GM18507 (cell line): ENCODE data around the gene ZNF366.

ENCODE experiments used
- DNase-seq: peaks from one replicate; pipeline ENCODE4 v3.0.0; 2011; ENCODE audit warnings: low read depth; ENCODE audit not compliant: insufficient read length; ENCODE audit errors: extremely low spot score
- FAIRE-seq: peaks from 2 replicates; lab custom pipeline; 2011; peaks lifted over from hg19 to GRCh38; lab: Jason Lieb, UNC

The ZNF366 gene

DNA sequence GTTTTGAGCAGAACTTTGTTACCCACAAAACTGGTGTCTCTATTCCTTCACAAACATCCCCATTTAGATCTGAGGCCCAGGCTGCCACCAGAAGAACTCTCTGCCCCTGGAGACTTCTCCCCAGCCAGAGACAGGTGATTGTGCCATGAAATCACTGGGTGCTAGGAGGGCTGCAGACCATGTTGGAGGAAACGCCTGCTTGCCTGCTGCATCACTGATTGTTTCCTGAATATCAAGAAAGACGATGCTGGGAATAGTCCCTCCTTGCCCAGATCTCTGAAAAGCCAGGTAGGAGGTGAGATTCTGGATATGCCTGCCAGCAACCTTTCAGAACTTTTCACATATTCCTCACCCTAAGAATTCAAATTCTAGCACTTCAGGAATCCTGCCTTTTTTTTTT lies 8.1 kb downstream of the ZNF366 start:
- FAIRE-seq (no peak), DNase-seq (no peak)

DNA sequence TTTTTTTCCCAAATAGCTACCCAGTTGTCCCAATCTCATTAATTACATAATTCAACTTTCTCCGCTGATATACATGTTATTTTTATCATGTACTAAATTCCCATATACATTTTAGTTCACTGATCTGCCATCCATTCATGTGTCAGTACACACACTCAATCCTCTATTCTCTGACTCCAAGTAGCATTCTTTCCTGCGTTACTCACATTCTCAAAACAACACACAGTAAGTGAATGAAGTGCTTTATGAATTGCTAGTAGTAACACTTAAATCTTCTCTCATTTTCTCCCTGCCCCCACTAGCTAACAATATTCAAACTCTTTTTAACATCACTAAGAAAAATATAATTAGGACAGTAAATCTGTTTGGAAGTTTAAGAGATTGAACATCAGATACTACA lies 8.9 kb downstream of the ZNF366 start:
- FAIRE-seq (no peak), DNase-seq (no peak)

DNA sequence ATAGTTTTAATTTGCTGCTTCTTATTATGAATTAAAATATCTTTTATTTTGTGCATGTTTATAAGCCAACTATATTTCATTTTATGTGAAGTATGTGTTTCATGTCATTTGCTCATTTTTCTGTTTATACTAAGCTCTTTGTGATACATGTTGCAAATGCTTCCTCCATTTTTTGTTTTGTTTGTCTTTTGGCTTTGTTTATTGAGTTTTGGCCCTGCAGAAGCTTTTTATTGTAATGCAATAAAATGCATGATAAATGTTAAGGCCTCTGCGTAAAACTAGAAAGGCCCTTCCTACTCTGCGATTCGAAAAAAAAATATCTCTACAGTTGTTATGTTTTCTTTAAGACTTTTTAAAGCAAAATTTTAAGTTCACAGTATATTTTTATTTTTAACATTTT lies 9.4 kb downstream of the ZNF366 start:
- no peak for FAIRE-seq

DNA sequence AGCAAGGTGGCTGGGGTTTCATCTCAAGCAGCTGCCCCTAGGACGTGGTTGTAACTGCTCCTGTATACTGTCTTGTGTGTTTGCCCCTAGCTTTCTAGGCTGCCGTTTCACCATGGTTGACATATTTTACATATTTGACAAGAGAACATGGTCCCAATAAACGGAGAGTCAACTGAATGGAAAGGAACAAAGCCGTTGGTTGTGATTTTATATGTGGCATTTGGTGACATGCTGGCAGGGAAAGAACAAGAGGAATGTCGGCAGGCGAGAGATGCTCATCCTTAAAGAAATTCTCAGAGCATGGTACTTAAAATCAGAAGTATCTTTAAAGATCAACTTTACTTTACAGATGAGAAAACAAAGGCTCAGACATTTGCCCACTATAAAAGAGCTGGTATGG lies 11.8 kb downstream of the ZNF366 start:
- DNase-seq (no peak), FAIRE-seq (no peak)

More for the DNA sequence above, 9.4 kb downstream of the ZNF366 start:
- no peak for DNase-seq

DNA sequence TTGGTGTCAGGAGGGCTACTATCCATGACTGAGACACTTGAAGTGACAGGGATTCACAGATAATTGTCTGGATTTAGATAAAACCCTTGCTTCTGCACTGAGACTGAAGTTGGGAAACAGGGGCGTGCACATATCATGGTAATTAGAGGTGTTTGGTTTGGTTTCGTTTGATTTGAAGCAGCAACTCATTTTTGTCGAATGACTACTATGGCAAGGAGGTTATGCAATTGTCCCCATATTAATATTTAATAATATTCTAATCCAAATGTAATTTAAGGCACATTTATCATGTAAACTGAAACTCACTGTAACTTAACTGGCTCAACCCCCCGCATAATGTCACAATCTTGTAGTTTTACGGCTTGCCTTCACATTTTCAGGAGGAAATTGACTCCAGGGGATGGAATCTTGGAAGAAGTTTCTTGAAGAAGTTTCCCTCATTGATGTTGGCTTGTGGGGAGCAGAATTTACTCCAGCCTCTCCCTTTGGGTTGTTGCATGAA lies 12.5 kb downstream of the ZNF366 start:
- no peak for DNase-seq
- no peak for FAIRE-seq

DNA sequence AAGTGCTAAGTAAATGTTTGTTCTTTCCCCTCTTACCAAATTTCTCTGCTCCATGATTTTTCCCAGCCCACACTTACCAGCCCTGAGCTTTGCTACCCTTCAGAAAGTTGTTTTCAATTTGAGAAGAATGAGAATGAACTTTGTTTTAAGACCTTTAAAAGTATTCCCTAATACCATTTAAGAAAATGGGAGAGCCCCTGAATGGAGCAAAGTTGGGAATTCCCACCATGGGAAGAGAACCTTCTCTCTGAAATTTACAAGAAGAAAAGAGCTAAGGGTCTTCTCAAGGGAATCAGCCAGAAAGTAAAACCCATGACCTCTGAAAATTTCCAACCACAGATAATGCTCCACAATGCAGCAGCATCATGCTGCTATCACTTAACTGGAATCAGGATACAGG lies 17.7 kb downstream of the ZNF366 start:
- no peak for FAIRE-seq
- DNase-seq, result no peak

DNA sequence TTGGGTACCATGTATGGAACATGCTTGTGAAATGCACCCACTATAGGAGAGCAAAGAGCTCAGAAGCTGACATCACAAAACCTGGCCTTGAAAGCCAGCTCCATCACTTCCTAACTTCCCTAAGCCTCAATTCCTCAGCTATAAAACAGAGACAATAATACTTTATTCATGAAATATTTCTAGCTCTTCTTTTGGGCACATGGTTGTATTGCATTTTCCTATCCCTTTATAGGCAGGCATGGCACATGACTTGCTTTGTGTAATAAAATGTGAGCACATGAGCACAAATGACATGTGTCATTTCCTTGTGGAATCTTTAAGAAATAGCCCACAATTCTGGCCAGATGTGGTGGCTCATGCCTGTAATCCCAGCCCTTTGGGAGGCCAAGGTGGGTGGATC lies 18.5 kb downstream of the ZNF366 start:
- FAIRE-seq, result no peak
- no peak for DNase-seq

DNA sequence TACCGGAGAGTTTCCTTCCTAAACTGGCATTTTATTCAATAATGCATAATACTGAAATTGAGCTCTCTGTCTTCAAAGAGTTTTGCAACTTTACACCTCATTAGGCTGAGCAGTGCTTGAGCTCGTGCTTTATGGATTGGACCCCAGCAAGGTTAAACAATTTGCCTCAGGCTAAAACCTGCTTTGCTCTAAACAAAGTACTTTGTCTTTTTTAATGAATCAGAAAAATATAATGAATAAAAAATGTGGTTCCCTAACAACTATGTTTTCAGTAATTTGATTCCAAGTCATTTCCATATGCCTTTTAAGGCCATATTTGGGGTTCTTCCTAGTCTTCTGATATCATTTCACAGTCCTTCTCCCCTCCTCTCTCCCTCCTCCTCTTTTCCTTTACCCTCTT lies 20.0 kb downstream of the ZNF366 start:
- no peak for FAIRE-seq
- DNase-seq, result no peak

DNA sequence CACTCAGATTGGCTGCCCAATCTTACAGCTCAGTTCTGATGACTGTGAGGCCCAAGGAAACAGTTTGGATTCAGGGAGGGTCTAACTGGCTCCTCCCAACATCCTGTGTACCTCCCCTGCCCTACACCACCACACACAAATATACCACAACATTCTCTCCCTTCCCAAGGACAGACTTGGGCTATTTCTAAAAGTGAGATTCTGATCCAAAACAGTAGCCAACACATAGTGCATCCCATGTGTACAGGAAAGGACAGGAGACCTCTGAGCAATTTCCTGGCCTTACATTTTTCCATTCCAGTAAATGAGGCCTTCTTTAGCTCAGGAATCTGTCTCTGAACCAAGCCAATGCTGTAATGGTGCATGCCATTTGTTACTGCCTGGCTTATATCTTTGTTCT lies 20.8 kb downstream of the ZNF366 start:
- FAIRE-seq (no peak), DNase-seq (no peak)

DNA sequence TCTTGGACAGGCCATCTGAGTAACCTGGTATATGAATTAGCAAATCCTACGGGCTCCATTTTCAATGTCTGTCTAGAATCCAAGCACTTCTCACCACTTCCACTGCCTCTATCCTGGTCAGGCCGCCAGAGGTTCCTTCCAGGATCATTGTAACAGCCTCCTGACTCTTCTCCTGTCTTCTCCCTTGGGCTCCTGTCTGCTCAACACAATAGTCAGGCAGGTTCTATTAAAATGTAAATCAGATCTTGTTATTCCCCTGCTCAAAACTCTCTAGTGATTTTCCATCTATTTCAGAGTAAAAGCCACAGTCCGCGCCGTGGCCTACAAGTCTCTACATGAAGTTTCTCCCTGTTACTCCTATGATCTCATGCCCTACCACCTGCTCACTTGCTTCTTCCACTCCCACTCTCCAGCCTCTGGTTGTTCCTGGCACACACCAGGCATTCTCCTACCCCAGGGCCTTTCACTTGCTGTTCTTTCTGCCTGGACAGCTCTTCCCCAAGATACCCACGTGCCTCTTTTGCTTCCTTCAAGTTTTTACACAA lies 21.7 kb downstream of the ZNF366 start:
- FAIRE-seq (no peak), DNase-seq (no peak)

DNA sequence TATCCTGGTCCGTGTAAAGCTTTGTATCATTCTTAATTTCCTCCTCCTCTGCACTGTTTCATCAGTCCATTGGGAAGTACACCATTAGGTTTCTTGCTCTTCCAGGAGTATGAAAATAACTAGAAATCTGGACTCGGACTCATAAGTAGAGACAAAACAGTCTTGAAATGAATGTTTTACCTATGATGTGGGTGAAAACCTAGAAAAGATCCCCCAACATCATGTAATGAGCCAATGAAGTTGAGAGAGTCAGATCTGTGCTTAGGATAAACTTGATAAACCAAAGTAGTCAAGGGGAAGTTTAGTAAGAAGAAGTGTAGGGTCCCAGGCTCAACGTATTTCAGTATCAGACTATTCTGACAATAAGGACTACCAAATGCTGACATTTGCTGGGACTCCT lies 25.2 kb downstream of the ZNF366 start:
- FAIRE-seq, result no peak
- DNase-seq, result no peak

DNA sequence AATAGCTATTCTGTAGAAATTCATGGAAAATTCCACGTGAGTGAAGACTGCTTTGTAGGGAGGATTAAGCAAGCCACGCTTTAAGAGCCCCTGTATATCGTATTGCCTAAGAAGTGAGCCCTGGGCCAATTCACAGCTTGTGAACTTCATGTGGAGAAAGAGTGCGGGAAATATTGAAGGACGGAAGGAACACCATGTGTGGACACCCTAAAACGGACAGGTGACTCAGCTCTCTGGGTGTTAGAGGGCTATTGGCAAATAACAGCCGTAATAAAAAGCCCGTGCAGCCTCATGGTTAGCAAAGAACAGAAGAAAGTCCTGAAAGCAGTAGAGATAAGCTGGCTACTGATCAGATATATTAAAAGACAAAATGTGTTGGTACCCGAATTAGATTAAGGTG lies 26.4 kb downstream of the ZNF366 start:
- no peak for FAIRE-seq
- no peak for DNase-seq

DNA sequence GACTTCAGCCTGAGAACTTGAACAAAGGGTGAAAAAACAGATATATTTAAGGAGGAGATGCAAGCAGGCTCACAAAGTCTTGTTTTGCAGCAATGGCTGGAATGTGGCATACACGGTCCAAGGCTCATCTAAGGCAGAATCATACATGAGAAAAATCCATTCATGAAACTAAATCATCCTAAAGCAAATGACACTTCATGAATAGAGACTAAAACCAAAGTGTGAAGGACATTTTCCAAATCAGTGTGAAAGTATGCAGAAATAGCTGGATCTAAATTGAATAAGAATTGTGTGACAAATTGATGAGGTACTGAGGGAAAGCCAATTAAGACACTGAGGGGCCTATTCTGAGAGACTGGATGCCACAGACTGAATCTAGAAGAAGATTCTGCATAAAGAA lies 27.3 kb downstream of the ZNF366 start:
- FAIRE-seq (no peak), DNase-seq (no peak)

DNA sequence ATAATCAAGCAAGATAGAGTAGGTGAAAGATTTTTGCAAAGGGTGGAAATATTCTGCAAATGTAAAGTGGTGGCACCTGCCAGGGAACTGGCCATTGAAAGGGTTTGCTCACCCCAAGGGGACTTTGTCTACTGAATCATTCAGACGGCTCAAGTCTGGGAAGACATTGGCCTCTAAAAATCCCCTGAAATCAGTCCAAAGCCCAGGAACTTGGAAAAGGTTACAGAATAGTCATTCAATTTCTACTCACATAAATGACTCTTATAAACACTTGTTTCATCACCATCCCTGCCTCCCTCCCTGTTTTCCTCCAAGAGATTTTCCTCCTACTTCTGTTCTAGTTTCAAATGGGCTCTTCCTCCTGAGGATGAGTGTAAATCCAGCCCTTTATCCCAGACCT lies 28.5 kb downstream of the ZNF366 start:
- FAIRE-seq (no peak), DNase-seq (no peak)

DNA sequence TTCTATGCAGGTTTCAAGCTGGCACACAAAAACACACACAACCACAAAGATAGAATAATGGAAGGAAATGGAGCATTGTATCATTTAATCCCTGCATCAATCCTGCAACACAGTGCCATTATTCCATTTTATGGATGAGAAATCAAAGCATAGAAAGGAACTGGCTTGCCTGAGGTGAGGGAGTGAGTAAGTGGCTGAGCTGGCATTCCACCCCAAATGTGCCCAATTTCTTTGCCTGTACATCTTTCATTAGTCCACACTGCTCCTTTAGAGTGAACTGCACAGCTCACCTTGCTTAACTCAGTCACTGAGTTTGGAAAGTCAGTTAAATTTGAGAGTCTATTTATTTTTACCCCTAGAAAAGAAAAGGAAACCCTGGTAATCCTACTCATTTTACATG lies 28.9 kb downstream of the ZNF366 start:
- DNase-seq, result no peak
- FAIRE-seq, result no peak

DNA sequence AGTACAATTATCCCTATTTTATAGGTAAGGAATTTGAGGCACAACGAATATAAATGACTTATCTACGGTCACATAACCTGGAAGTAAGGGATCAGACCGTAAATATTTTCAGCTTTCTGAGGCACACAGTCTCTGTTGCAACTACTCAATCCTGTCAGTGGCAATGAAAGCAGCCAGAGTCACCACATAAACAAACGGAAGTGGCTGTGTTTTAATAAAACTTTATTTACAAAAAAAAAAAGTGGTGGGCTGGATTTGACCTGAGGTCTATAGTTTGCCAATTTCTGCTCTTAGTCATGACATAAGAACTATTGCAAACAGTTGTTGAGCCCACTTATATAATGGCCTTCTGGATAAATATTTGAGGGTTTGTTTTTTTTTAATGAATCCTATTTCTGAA lies 29.6 kb downstream of the ZNF366 start:
- DNase-seq (no peak), FAIRE-seq (no peak)

DNA sequence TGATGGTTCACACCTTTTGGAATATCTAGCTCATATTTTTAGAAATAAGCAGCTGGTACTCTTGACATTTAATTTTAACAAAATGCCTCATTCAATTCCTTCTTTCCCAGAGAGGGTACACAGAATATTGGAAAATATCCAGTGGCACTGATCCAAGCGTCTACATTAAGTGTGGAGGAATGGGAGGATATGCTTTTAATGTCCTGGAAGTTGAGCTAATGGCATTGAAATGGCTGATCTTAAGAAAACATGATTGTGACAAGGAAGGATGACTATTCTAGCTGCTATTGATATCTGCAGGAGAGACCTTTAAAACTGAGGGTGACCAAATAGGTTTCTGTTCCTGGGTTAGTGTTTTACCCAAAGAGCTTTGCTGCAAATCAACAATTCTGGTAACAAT lies 30.0 kb downstream of the ZNF366 start:
- DNase-seq, result no peak
- no peak for FAIRE-seq

DNA sequence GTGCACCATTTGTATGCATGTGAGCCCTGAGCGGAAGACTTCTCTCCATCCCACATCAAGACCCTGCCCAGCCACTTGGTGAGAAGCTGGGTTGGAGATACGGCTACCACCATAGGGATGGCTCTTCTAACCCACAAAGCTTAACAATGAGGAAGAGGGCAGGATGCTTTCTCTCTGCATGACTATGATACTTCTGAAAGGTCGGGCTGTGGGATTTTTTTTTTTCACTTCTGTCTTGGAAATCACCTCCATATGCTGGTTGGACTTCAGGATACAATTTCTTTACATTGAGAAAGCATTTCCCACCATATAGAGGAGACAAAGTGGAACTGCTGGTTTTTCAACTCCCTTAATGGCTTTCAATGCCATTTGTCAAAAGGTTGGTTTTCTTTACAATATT lies 30.5 kb downstream of the ZNF366 start:
- FAIRE-seq (peak; percentile 74), DNase-seq (no peak)

DNA sequence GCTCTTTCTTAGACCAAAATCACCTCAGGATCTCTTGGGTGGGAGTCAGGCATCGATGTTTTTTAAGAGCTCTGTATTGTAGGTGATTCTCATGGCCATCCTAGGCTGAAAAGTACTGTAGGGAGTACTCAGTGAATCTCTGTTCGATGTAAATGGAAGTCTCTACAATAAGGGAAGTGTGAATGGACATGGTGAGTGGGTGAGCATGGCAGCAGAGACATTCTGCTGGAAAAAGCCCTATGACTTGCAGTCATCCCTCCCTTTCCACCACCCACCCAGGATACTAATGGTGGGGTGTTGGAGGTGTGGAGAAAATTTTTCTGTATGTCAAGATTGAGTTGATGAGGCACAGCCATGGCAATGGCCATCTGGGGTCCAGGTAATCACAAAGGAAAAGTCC lies 30.9 kb downstream of the ZNF366 start:
- no peak for FAIRE-seq

DNA sequence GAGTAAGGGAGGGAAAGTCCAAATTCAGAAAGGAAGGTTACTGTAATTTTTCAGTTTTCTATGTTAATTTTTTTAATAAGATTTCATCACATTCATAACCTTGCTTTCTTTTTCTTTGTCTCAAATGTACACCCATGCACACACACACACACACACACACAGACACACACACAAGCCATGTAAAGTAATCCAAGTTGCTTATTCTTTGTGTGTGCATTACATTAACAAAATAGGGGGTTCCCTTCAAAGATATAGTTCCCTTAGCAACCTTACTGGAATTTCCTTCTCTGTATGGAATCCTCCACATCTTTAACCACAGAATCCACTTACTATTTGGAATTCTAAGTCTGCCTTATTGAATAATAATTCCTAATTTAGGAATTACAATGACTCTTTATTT lies 32.7 kb downstream of the ZNF366 start:
- FAIRE-seq (no peak), DNase-seq (no peak)

More for the DNA sequence above, 30.9 kb downstream of the ZNF366 start:
- DNase-seq, result no peak

DNA sequence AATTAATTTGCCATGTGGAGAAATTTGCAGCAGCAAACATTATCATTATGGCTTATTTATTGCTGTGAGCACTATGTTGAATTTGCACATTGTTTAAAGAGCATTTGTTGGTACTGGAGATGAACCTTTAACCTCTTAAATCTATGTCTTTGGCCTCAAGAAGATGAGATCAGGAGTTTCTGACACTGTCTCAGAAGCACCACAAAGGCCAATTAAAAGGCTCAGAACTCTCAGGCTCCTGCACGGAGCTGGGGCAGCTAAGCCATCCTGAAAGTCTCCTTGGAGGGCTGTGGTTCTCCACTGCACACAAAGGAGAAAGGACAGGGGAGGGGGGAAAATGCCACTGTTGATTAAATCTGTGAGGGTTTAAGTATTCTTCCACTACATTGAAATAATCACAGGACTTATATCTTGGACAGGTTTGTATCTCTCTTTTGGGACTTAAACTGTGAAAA lies 33.1 kb downstream of the ZNF366 start:
- DNase-seq (no peak), FAIRE-seq (no peak)
